Activated CD8-positive, alpha-beta memory T cell treated with anti-CD3 and anti-CD28 coated beads, Interleukin-2, amount 10 ng/mL, durations not matched to agents 7 days and 5 days (primary cell): Measurements from ENCODE around the gene CHSY3. TPM values are rescaled to one million over a fixed set of nuclear protein-coding genes. Genes with fewer than 3 reads are reported as not detected.

Source experiments
- ATAC-seq: fragments of 150-1000 bp; cut with Tn5 transposase; one replicate; pipeline ENCODE4 v1.10.0; 2021; ENCODE audit warnings: moderate library complexity
- CTCF ChIA-PET: fragments of 350-600 bp; sonication (Branson Sonifier 250); formaldehyde crosslinking; loops from one replicate; lab custom pipeline; 2021; ENCODE audit warnings: antibody characterized with exemption; lab: Charles Lee
- DNase-seq: peaks from one replicate; pipeline ENCODE4 v3.0.0-alpha.2; 2020
- H3K27ac Mint-ChIP-seq: one replicate; pipeline ENCODE4 v1.8.0; 2021; ENCODE audit warnings: mild to moderate bottlenecking, mixed read lengths
- H3K27me3 Mint-ChIP-seq: one replicate; pipeline ENCODE4 v1.8.0; 2021; ENCODE audit warnings: mixed read lengths
- H3K36me3 Mint-ChIP-seq: one replicate; pipeline ENCODE4 v1.8.0; 2021; ENCODE audit warnings: mild to moderate bottlenecking, mixed read lengths
- H3K4me1 Mint-ChIP-seq: one replicate; pipeline ENCODE4 v1.8.0; 2021; ENCODE audit warnings: mixed read lengths
- H3K4me3 Mint-ChIP-seq: one replicate; pipeline ENCODE4 v1.8.0; 2021; ENCODE audit warnings: mild to moderate bottlenecking, moderate library complexity, mixed read lengths
- H3K9me3 Mint-ChIP-seq: one replicate; pipeline ENCODE4 v1.8.0; 2022; ENCODE audit warnings: low read depth, mixed read lengths
- total RNA-seq, 2 experiments: library from RNA; stranded (reverse); gene quantifications; one replicate each; pipeline ENCODE4 v1.2.3, GENCODE V29; 2021

The CHSY3 gene
- total RNA-seq, 2 experiments from 2014 or later: not detected

- ATAC-seq: no peak
- H3K4me1 Mint-ChIP-seq: no peaks in the 10 kb centered on the region
Measured at GRCh38 chr5:130136300-130136699, 232.0 kb downstream of the CHSY3 start.

GRCh38 chr5:130137681-130138080 lies 233.4 kb downstream of the CHSY3 start:
- DNase-seq (no peak), ATAC-seq (no peak)
- no peaks in the 10 kb centered on the region for H3K4me1 Mint-ChIP-seq
- H3K36me3 Mint-ChIP-seq: no peaks in the 10 kb centered on the region
- H3K27ac Mint-ChIP-seq: no peak overlapping the region
- no peaks in the 10 kb centered on the region for H3K9me3 Mint-ChIP-seq
- no peak overlapping the region for H3K4me3 Mint-ChIP-seq
- CTCF ChIA-PET: no interaction called here
- H3K27me3 Mint-ChIP-seq: no peaks in the 10 kb centered on the region

More at GRCh38 chr5:130136300-130136699, 232.0 kb downstream of the CHSY3 start:
- no peak overlapping the region for H3K4me3 Mint-ChIP-seq
- H3K27ac Mint-ChIP-seq: no peak overlapping the region
- CTCF ChIA-PET: interaction anchor here (0.6 kb wide), 1 partner anchor 985 kb away, joined by 4 read pairs; no protein-coding TSS in a partner anchor
- H3K36me3 Mint-ChIP-seq: no peaks in the 10 kb centered on the region
- no peak for DNase-seq
- no peaks in the 10 kb centered on the region for H3K9me3 Mint-ChIP-seq
- no peaks in the 10 kb centered on the region for H3K27me3 Mint-ChIP-seq

DNA sequence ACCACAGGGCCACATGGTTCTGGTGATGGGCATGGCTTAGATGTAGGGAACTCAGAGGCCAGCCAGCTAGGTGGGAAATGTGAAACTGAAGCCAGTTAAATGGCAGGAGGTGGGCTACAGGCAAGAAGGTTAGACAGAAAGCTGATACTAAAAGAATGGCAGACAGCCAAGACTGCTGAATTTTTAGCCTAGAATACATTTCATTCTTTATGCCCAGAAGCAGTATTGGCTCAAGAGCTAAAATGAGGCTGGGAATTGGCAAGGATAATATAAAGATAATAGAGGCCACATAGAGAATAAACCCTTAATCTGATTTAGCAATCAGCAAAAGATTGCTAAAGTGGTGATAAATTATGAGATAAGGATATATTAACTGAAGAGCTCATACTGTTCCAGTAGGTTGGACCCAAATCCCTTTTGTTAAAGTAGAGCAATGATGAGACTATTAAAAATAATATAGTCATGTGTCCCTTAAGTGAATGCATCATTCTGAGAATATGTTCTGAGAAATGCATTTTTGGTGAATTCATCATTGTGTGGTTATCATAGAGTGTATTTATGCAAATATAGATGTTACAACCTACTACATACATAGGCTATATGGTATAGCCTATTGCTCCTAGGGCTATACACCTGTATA lies 234.3 kb downstream of the CHSY3 start:
- H3K4me1 Mint-ChIP-seq: no peaks in the 10 kb centered on the region
- no peak for ATAC-seq
- H3K4me3 Mint-ChIP-seq: no peak overlapping the region
- H3K36me3 Mint-ChIP-seq: no peaks in the 10 kb centered on the region
- no peaks in the 10 kb centered on the region for H3K9me3 Mint-ChIP-seq
- no peak for DNase-seq
- CTCF ChIA-PET: no interaction called here
- no peaks in the 10 kb centered on the region for H3K27me3 Mint-ChIP-seq
- H3K27ac Mint-ChIP-seq: no peak overlapping the region

- H3K9me3 Mint-ChIP-seq: no peaks in the 10 kb centered on the region
Measured at GRCh38 chr5:130141659-130142320, 237.5 kb downstream of the CHSY3 start.

GRCh38 chr5:130151239-130151638 lies 247.0 kb downstream of the CHSY3 start:
- ATAC-seq (no peak), DNase-seq (no peak)
- no peaks in the 10 kb centered on the region for H3K4me1 Mint-ChIP-seq
- no peaks in the 10 kb centered on the region for H3K9me3 Mint-ChIP-seq
- CTCF ChIA-PET: no interaction called here
- H3K27me3 Mint-ChIP-seq: no peaks in the 10 kb centered on the region
- no peak overlapping the region for H3K27ac Mint-ChIP-seq
- H3K4me3 Mint-ChIP-seq: no peak overlapping the region
- no peaks in the 10 kb centered on the region for H3K36me3 Mint-ChIP-seq

More at GRCh38 chr5:130141659-130142320, 237.5 kb downstream of the CHSY3 start:
- ATAC-seq: no peak
- Mint-ChIP-seq H3K4me3 (no peak overlapping the region), H3K27ac (no peak overlapping the region), H3K36me3 (no peaks in the 10 kb centered on the region), H3K27me3 (no peaks in the 10 kb centered on the region), H3K4me1 (no peaks in the 10 kb centered on the region)
- CTCF ChIA-PET: no interaction called here
- DNase-seq: no peak

- Mint-ChIP-seq H3K36me3 (no peaks in the 10 kb centered on the region), H3K27ac (no peak overlapping the region), H3K4me3 (no peak overlapping the region), H3K4me1 (no peaks in the 10 kb centered on the region), H3K27me3 (no peaks in the 10 kb centered on the region), H3K9me3 (no peaks in the 10 kb centered on the region)
- CTCF ChIA-PET: no interaction called here
- DNase-seq: no peak
- no peak for ATAC-seq
Measured at GRCh38 chr5:130155345-130156011, 251.2 kb downstream of the CHSY3 start.

GRCh38 chr5:130158036-130158435 lies 253.8 kb downstream of the CHSY3 start:
- no peak overlapping the region for H3K4me3 Mint-ChIP-seq
- H3K27me3 Mint-ChIP-seq: no peaks in the 10 kb centered on the region
- ATAC-seq: no peak
- H3K9me3 Mint-ChIP-seq: no peaks in the 10 kb centered on the region
- CTCF ChIA-PET: no interaction called here
- no peaks in the 10 kb centered on the region for H3K36me3 Mint-ChIP-seq
- H3K4me1 Mint-ChIP-seq: no peaks in the 10 kb centered on the region
- DNase-seq: no peak
- H3K27ac Mint-ChIP-seq: no peak overlapping the region

- ATAC-seq (no peak), DNase-seq (no peak)
- Mint-ChIP-seq H3K27ac (no peak overlapping the region), H3K4me1 (no peaks in the 10 kb centered on the region), H3K4me3 (no peak overlapping the region), H3K27me3 (no peaks in the 10 kb centered on the region), H3K36me3 (no peaks in the 10 kb centered on the region), H3K9me3 (no peaks in the 10 kb centered on the region)
- CTCF ChIA-PET: no interaction called here
Measured at GRCh38 chr5:130159968-130160367, 255.7 kb downstream of the CHSY3 start.

DNA sequence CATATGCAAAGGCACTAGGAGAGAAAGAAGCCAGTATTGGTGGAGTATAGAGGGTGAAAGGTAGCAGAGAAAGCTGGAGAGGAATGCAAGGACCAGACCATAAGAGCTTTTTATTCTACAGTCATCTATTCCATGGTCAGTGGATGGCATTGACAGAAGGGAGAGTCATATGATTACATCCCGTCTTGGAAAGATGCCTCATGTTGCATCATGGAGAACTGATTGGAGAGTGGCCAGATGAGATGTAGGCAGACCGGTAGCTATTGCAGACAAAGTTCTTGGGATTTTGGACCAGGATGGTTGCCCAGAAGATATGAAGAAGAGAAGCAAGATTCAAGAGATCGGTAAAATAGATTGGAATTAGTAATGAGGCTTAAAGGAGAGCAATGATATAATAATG lies 260.7 kb downstream of the CHSY3 start:
- Mint-ChIP-seq H3K4me1 (no peaks in the 10 kb centered on the region), H3K4me3 (no peak overlapping the region), H3K36me3 (no peaks in the 10 kb centered on the region), H3K27me3 (no peaks in the 10 kb centered on the region), H3K9me3 (no peaks in the 10 kb centered on the region), H3K27ac (no peak overlapping the region)
- DNase-seq: no peak
- no peak for ATAC-seq
- CTCF ChIA-PET: no interaction called here

DNA sequence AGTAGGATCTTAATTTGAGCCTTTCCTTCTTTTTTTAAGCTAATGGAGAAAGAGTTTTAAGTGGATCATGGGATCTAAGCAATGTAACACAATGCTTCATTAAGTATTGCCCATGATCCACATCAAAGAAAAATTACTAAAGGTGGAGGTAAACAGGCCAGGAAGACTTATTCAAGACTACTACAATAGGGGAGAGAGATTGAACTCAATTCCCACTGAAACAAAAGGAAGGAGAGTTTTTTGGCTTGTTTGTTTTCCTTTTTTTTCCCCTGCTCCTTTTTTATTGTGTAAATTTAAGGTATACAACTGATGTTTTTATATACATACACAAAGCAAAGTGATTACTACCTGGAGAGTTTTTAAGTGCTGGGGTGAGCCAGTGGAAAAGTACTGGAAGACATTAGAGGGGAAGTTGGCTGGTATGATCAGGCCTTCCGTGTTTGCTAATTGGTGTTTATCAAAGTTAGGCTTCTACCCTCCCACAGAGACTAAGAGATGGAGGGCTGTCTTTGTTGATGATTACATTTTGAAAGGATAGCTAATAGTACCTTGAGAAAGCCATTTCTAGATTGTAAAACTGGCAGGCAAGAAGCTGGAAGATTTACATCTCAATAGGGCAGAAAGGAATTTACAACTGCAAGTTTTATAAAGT lies 262.7 kb downstream of the CHSY3 start:
- CTCF ChIA-PET: no interaction called here
- Mint-ChIP-seq H3K27me3 (no peaks in the 10 kb centered on the region), H3K36me3 (no peaks in the 10 kb centered on the region), H3K27ac (no peak overlapping the region), H3K4me3 (no peak overlapping the region), H3K4me1 (no peaks in the 10 kb centered on the region), H3K9me3 (no peaks in the 10 kb centered on the region)
- no peak for DNase-seq
- ATAC-seq: no peak

DNA sequence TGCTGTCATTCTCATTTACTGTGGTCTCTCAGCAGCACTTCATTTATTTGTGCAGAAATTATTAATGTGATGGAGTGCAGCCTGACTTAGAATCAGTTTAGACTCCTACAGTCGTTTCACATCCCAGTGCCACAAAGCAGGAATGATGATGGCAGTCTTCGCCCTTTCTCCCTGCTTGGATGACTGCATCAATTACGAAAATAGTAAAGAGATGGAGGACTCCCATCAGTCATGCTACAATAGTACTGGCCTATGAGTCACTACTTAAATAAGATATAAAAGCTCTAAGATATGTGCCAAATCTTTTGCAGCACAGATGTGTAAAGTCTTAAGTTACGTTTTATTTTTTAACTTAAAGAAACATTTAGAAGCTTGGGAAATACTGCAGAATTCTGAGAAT lies 263.9 kb downstream of the CHSY3 start:
- no peak for ATAC-seq
- no peaks in the 10 kb centered on the region for H3K36me3 Mint-ChIP-seq
- H3K27ac Mint-ChIP-seq: no peak overlapping the region
- DNase-seq: no peak
- H3K27me3 Mint-ChIP-seq: no peaks in the 10 kb centered on the region
- H3K9me3 Mint-ChIP-seq: no peaks in the 10 kb centered on the region
- no peak overlapping the region for H3K4me3 Mint-ChIP-seq
- CTCF ChIA-PET: no interaction called here
- no peaks in the 10 kb centered on the region for H3K4me1 Mint-ChIP-seq

GRCh38 chr5:130171699-130172098 lies 267.4 kb downstream of the CHSY3 start:
- H3K27me3 Mint-ChIP-seq: no peaks in the 10 kb centered on the region

DNA sequence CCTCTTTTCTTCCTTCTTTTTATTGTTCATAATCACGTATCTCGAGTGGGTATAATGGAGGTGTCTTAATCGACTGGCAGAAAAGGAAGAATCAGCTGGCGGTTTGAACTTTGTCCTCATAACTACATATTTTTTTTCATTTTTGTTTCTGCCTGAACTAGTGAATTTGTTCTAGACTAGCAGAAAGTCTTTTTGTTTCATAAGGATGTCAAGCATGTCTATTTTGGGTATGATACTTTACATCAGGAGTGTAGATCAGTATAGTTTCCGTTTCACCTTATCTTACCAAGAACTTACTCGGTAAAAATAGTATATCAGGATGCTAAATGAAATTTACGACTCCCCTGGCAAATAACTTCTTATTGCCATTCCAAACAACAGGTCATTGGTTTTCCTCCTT lies 278.9 kb downstream of the CHSY3 start:
- CTCF ChIA-PET: no interaction called here
- H3K27me3 Mint-ChIP-seq: no peaks in the 10 kb centered on the region
- H3K9me3 Mint-ChIP-seq: no peaks in the 10 kb centered on the region

More at GRCh38 chr5:130171699-130172098, 267.4 kb downstream of the CHSY3 start:
- Mint-ChIP-seq H3K36me3 (no peaks in the 10 kb centered on the region), H3K4me3 (no peak overlapping the region), H3K9me3 (no peaks in the 10 kb centered on the region), H3K4me1 (no peaks in the 10 kb centered on the region), H3K27ac (no peak overlapping the region)
- ATAC-seq: no peak
- CTCF ChIA-PET: no interaction called here
- no peak for DNase-seq

More for the DNA sequence above, 278.9 kb downstream of the CHSY3 start:
- Mint-ChIP-seq H3K27ac (no peak overlapping the region), H3K36me3 (no peaks in the 10 kb centered on the region), H3K4me3 (no peak overlapping the region), H3K4me1 (no peaks in the 10 kb centered on the region)
- DNase-seq (no peak), ATAC-seq (no peak)
